HG03066 (cell line): Measurements from ENCODE around the gene TP53TG5.

ENCODE experiments used
- ATAC-seq: cut with Tn5 transposase; IDR thresholded peaks from one replicate; pipeline ENCODE4 v1.9.1; 2021; ENCODE audit warnings: low read depth; ENCODE audit not compliant: unreplicated experiment

TP53TG5 gene

GRCh38 chr20:45378191-45378590 is at the start of gene TP53TG5:
TSS of gene TP53TG5 (minus strand) at chr20:45378325. CDS start at chr20:45378236, 89 bp downstream.
- no peak for ATAC-seq

DNA sequence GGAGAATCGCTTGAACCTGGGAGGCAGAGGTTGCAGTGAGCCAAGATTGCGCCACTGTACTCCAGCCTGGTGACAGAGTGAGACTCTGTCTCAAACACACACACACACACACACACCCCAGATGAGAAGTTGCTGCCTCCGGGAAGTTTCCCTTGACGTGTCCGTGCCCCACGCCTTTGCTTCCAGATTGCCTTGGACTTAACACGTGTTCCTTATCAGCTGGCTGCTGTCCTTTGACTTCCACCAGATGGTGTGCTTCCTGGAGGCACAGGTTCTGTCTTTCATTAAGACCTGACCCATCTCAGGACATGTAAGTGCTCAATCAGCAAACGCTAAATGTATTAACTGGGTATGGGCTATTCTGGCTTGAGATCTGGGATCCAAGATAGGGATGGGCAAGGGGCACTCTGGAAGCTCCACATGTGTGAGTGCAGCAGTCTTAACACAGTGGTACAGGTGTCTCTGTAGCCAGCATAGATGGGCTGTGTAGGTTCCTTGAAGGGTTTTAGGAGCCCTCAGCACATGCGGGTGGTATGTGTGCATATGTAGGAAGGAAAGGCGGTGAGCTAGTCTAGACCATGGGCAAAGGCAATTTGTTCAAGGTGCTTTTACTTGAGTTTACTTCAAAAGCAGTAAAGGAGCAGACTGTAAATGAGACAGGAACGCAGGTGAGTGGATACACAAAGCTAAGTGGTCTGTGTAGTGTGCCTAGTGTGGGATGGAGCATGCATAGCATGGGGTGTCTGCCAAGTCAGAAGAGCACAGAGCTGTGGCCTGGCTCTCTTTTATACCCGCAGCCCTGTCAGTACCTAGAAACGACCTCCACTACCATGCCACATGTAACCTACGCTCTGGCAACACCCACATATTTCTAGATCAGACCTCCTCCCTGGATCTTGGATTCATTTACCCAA is 49.4 kb upstream of the TP53TG5 start:
- no peak for ATAC-seq

DNA sequence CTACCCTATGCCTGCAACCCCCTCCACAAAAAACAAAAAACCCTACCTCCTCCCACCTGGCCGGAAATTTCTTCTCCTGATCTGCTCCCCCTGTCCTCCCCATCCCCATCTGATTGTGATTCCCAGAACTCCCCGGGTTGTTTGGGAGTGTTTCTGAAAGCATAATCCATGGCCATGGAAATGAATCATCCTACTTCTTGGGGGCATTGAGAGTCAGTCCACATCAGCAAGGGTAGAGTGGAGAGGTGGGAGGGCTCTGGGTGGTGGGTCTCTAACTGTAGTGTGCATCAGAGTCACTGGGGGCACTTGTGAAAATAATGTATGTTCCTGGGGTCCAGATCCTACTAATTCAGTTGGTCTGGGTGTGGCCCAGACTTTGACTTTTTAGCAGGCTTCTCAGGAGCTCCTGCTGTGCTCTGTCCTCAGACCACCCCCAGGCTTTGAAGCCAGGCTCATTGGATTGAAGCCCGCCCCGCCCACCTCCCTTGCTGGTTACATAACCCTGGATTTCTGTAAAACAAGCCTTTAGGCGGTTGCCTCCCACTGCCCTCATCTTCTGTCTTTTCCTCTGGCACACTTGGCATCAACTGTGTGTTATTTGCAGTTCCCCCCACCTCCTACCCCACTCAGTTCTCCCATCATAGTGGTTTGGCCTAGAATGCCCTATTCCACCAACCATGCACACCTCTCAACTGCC is 48.3 kb upstream of the TP53TG5 start:
- no peak for ATAC-seq

DNA sequence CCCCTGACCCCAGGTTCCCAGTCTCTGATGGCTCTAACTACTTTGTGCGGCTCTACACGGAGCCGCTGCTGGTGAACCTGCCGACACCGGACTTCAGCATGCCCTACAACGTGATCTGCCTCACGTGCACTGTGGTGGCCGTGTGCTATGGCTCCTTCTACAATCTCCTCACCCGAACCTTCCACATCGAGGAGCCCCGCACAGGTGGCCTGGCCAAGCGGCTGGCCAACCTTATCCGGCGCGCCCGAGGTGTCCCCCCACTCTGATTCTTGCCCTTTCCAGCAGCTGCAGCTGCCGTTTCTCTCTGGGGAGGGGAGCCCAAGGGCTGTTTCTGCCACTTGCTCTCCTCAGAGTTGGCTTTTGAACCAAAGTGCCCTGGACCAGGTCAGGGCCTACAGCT is 47.4 kb upstream of the TP53TG5 start:
- ATAC-seq = no peak

GRCh38 chr20:45423700-45424099 is 45.6 kb upstream of the TP53TG5 start:
- ATAC-seq = no peak

DNA sequence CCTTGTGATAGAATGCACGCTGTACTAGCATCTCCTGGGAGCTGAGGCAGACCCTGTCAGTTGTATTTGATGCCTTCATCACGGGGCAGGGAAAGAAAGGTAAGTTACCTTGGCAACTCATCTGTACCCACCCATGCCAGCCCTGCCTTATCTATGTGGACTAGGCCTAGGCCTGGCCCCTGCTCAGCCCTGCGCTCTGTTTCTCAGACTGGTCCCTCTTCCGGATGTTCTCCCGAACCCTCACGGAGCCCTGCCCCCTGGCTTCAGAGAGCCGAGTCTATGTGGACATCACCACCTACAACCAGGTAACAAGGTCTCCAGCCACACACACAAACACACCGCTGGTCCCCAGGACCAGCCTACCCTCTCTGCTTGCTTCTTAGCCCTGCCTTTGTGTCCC is 42.0 kb upstream of the TP53TG5 start:
- ATAC-seq = no peak

DNA sequence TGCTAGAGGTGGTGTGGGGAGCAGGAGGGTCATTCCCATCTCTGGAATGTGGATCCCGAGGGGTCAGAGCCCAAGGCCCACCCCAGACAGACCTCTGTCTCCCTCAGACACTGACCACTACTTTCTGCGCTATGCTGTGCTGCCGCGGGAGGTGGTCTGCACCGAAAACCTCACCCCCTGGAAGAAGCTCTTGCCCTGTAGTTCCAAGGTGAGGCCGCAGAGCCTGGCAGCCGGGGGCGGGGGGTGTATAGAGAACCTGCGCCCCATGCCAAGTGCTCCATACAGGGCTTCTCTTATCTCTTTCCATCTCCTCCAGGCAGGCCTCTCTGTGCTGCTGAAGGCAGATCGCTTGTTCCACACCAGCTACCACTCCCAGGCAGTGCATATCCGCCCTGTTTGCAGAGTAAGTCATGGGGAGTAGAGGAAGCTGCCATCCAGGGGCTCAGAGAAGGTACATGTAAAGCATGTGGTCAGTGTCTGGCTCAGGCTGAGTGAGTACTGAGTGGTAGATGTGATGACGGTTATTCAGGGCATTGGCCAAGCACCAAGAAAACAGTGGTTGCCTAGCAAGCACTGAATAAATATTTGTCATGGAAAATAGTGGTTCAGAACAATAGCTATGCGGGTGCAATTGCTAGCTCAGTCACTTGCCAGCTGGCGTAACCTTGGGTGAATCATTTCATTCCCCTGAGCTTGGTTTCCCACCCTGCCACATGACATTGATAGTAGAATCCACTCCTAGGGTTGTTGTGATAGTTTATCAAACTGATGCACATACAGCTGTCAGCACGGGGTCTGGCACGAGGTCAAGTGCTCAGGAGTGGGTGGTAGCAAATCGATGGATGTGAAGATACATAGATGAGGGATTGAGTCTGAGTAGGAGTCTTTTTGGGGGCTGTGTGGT is 41.3 kb upstream of the TP53TG5 start:
- ATAC-seq = peak; percentile 78

GRCh38 chr20:45416917-45417316 is 38.8 kb upstream of the TP53TG5 start:
- ATAC-seq = no peak

DNA sequence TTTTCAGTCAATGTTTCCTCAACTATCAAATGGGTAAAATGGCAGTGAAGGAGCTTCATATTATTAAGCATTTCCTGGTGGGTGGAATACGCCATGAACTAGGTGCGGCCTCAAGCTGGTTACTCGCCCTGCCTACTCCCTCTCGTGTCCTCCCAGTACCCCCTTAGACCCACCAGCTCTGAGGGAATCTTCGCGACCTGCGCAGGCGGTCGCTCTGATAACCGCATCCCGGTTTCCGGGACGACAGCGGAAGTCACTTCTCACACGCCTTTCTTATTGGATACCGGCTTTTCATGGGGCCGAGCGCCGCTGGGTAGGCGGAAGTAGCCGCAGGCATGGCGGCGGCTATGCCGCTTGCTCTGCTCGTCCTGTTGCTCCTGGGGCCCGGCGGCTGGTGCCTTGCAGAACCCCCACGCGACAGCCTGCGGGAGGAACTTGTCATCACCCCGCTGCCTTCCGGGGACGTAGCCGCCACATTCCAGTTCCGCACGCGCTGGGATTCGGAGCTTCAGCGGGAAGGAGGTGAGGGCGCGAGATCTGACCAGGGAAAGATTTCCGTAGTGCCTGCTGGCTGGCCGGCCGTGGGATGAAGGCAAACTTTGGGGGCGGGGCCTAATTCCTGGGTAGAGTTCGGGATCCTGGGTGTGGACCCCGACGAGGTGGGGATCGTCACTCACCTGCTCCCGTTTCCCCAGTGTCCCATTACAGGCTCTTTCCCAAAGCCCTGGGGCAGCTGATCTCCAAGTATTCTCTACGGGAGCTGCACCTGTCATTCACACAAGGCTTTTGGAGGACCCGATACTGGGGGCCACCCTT is 37.9 kb upstream of the TP53TG5 start, which contains the start of gene PIGT:
PIGT (plus strand) TSS at position 320 of the 816 bp plus-strand sequence; CDS start at position 336, 16 bp downstream.
- ATAC-seq = peak; percentile 67

DNA sequence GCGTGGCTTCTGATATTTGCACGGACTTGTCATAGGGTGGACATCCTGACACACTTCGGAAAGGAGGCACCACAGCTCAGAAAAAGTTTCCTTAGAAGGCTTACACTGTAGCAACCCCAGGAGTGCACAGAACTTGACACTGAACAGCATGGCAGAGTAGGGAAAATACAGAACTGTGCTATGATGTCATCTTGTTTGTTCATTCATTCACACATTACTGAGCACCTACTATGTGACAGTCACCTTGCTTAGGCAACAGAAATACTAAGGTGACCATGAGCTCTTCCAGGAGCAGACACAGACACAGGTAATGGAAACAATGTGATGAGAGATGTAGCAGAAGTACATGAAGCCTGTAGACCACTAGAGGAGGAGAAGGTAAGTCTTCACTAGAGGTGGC is 35.4 kb upstream of the TP53TG5 start:
- no peak for ATAC-seq

GRCh38 chr20:45412653-45413052 is 34.5 kb upstream of the TP53TG5 start:
- no peak for ATAC-seq

- ATAC-seq = no peak
These were observed 32.8 kb upstream of the TP53TG5 start for GRCh38 chr20:45410887-45411286.

- ATAC-seq = no peak
These were observed 31.6 kb upstream of the TP53TG5 start for GRCh38 chr20:45409521-45410272.

GRCh38 chr20:45408646-45409213 is 30.6 kb upstream of the TP53TG5 start:
- ATAC-seq = no peak

DNA sequence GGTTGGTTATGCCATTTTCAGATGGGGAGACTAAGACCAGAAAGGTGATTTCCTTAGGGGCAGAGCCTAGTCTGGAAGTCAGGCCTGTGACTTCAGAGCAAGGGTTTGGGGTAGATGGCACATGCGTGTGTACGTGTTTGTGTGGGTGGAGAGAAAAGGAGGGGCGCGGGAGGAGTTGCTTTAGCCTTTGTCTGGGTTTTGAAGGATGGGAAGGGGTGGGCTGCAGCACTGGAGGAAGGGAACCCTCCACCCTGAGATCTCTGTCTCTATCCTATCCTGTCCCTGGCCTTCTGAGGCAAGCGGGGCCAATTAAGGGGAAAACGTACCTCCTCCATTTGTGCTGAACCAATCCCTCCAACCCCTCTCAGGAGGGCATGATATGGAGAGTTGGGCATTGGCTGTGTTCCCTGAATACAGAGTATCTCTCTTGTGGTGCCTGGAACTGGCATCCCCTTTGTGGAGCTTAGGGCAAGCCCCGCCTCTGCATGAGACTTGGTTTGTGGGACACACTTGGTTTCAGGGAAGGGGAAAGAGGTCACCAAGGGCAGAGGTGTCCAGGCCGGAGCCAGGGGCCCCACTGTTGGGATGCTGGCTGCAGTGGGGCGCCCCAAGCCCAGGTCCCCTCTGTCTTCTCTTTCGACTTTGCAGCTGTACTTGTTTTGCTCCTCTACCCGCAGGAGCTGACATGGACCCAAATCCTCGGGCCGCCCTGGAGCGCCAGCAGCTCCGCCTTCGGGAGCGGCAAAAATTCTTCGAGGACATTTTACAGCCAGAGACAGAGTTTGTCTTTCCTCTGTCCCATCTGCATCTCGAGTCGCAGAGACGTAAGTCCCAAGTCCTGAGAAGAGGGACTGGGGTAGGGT is 29.9 kb upstream of the TP53TG5 start, which contains the start of gene DBNDD2:
DBNDD2 (plus strand) TSS at position 507 of the 863 bp plus-strand sequence; CDS start at position 686, 179 bp downstream.
- ATAC-seq = no peak

- ATAC-seq = no peak
These were observed 29.1 kb upstream of the TP53TG5 start for GRCh38 chr20:45407067-45407745.
